Smooth muscle cell (in vitro differentiated cells): ENCODE data around the gene APOBEC3A. TPM values are rescaled to one million over a fixed set of nuclear protein-coding genes. Genes with fewer than 3 reads are reported as not detected.

ENCODE experiments used
- DNase-seq: peaks from one replicate; lab custom pipeline; 2025; ENCODE audit not compliant: unreplicated experiment; lab: John Stamatoyannopoulos, UW
- H2AFZ ChIP-seq: fragments of 200-600 bp; sonication (generic); 2 replicates; pipeline ENCODE4 v1.6.0; 2016; ENCODE audit warnings: antibody characterized with exemption, low read depth, mild to moderate bottlenecking
- H3F3A ChIP-seq: fragments of 200-600 bp; sonication (generic); 2 replicates; pipeline ENCODE4 v1.6.0; 2017; ENCODE audit warnings: antibody characterized with exemption, low read depth
- H3K27ac ChIP-seq: fragments of 200-600 bp; sonication (generic); 2 replicates; pipeline ENCODE4 v1.5.1; 2016; ENCODE audit warnings: low read depth, mild to moderate bottlenecking
- H3K27me3 ChIP-seq: fragments of 200-600 bp; sonication (generic); 2 replicates; pipeline ENCODE4 v1.6.1; 2016; ENCODE audit warnings: low read depth, mild to moderate bottlenecking
- H3K36me3 ChIP-seq: fragments of 200-600 bp; sonication (generic); 2 replicates; pipeline ENCODE4 v1.5.1; 2016; ENCODE audit warnings: low read depth
- H3K4me1 ChIP-seq: fragments of 200-600 bp; sonication (generic); 2 replicates; pipeline ENCODE4 v1.5.1; 2016; ENCODE audit warnings: low read depth
- H3K4me2 ChIP-seq: fragments of 200-600 bp; sonication (generic); 2 replicates; pipeline ENCODE4 v1.6.0; 2016; ENCODE audit warnings: mild to moderate bottlenecking
- H3K4me3 ChIP-seq: fragments of 200-600 bp; sonication (generic); 2 replicates; pipeline ENCODE4 v1.5.1; 2016; ENCODE audit warnings: mild to moderate bottlenecking
- H3K79me2 ChIP-seq: fragments of 200-600 bp; sonication (generic); 2 replicates; pipeline ENCODE4 v1.6.0; 2016; ENCODE audit warnings: low read depth, mild to moderate bottlenecking
- H3K9ac ChIP-seq: fragments of 200-600 bp; sonication (generic); 2 replicates; pipeline ENCODE4 v1.6.0; 2016; ENCODE audit warnings: low read depth
- H3K9me3 ChIP-seq: fragments of 200-600 bp; sonication (generic); replicated peaks from 2 replicates; pipeline ENCODE4 v1.5.1; 2016; ENCODE audit warnings: low read depth
- H4K20me1 ChIP-seq: fragments of 200-600 bp; sonication (generic); 2 replicates; pipeline ENCODE4 v1.6.0; 2016; ENCODE audit warnings: low read depth
- CTCF ChIP-seq: fragments of 200-600 bp; sonication (generic); IDR thresholded peaks from 2 replicates; pipeline ENCODE4 v1.5.1; 2017; ENCODE audit warnings: borderline replicate concordance, mild to moderate bottlenecking, antibody characterized with exemption; ENCODE audit not compliant: insufficient read depth, poor library complexity, severe bottlenecking
- WGBS: methylation state at CpG from one replicate; pipeline ENCODE4 v1.1.7; 2016; ENCODE audit warnings: low lambda C conversion rate; 5-methylcytosine and 5-hydroxymethylcytosine counted together
- polyA plus RNA-seq: library from polyadenylated mRNA; unstranded; fragments of >200 nt; fragmentation: Nextera tagmentation; extraction: Ambion mirVana; gene quantifications from 2 replicates; pipeline ENCODE4 v1.2.1, GENCODE V29; 2016
- total RNA-seq: library from RNA; depleted of rRNA; stranded (reverse); fragments of >200 nt; gene quantifications from 2 replicates; pipeline ENCODE4 v1.2.3, GENCODE V29; 2014

Gene APOBEC3A
- total and polyA plus RNA-seq, 2 experiments from 2014 or later: 0.18 TPM; not detected in 1

- no peak overlapping the region for H3K4me3 ChIP-seq
- no peak overlapping the region for H2AFZ ChIP-seq
- 71% methylated on average over 5 of the region's 5 CpGs for WGBS
These were observed 8.9 kb downstream of the APOBEC3A start for GRCh38 chr22:38966380-38966702.

GRCh38 chr22:38966942-38967341, 9.5 kb downstream of the APOBEC3A start:
- no peak overlapping the region for H3K4me3 ChIP-seq
- no peaks in the 10 kb centered on the region for H3K4me1 ChIP-seq
- no peaks in the 10 kb centered on the region for H3F3A ChIP-seq
- H3K36me3 ChIP-seq: no peaks in the 10 kb centered on the region
- DNase-seq: no peak
- H3K4me2 ChIP-seq: no peak overlapping the region
- no peaks in the 10 kb centered on the region for H4K20me1 ChIP-seq
- H3K27me3 ChIP-seq: no peaks in the 10 kb centered on the region
- H3K27ac ChIP-seq: no peak overlapping the region
- no peaks in the 10 kb centered on the region for H3K79me2 ChIP-seq
- H3K9ac ChIP-seq: no peak overlapping the region
- no peak overlapping the region for H2AFZ ChIP-seq
- TF ChIP-seq CTCF: no peak
- H3K9me3 ChIP-seq: no peaks in the 10 kb centered on the region
- 97% methylated on average over 7 of the region's 7 CpGs for WGBS

More at GRCh38 chr22:38966380-38966702, 8.9 kb downstream of the APOBEC3A start:
- Histone ChIP-seq H3K4me1 (no peaks in the 10 kb centered on the region), H3K9me3 (no peaks in the 10 kb centered on the region), H3F3A (no peaks in the 10 kb centered on the region), H3K27ac (no peak overlapping the region), H3K79me2 (no peaks in the 10 kb centered on the region), H3K27me3 (no peaks in the 10 kb centered on the region), H3K4me2 (no peak overlapping the region), H3K36me3 (no peaks in the 10 kb centered on the region), H3K9ac (no peak overlapping the region), H4K20me1 (no peaks in the 10 kb centered on the region)
- no peak for DNase-seq
- no peak for TF ChIP-seq CTCF

DNA sequence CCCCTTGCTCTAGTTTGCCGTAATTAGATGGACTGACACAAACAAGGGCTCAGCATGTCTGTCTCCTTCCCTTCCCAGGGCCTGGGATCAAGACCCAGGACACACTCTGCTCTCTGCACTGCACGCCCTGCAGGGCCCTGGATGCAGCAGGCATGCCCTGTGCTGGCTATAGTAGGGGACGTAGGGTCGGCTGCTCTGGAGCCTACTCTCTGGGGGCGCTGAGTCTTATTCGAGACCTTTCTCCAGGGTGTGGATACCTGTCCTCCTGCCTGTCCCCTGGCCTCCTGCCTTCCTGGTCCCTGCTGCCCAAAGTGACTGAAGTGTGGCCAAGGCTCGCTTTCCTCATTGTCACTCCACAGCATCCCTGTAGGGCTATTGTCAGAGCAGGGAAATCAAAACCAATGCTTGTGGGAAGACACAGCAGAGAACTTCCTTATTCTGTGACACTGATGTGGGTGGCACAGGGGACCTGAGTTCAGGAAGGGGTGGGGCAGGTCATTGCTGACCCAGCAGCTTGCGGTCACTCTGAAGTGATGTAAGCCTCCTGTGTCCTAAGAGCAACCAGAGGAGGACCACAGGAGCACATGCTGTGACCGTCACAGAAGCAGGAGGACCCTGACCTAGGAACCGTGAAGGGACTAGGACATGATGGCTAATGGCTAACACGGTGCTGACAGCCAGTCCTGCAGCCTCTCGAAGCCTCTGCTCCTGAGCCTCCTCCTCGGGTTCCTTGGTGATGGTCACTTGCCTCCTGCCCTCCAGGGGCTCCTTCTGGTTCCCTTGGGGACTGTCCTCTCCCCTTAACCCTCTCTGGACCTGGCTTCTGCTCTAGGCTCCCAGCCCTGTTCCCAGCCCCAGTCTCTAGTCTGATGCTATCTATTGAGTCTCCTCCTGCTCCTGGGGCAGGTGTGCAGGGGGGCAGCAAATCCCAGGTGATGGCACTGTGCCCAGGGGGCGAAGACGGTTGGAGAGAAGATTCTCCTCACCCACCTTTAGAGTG, 10.3 kb downstream of the APOBEC3A start:
- WGBS: 85% methylated on average over 15 of the region's 15 CpGs

More for the DNA sequence above, 10.3 kb downstream of the APOBEC3A start:
- H3K36me3 ChIP-seq: no peaks in the 10 kb centered on the region
- no peak for DNase-seq
- H3K9me3 ChIP-seq: no peaks in the 10 kb centered on the region
- no peaks in the 10 kb centered on the region for H4K20me1 ChIP-seq
- TF ChIP-seq CTCF: no peak
- no peak overlapping the region for H3K27ac ChIP-seq
- H3K79me2 ChIP-seq: no peaks in the 10 kb centered on the region
- H3K4me3 ChIP-seq: no peak overlapping the region
- H3K9ac ChIP-seq: no peak overlapping the region
- no peaks in the 10 kb centered on the region for H3K27me3 ChIP-seq
- H2AFZ ChIP-seq: no peak overlapping the region
- no peak overlapping the region for H3K4me2 ChIP-seq
- no peaks in the 10 kb centered on the region for H3K4me1 ChIP-seq
- H3F3A ChIP-seq: no peaks in the 10 kb centered on the region
